DMS153 treated with DMSO at 0.1 percent for 48 hours (cell line): ENCODE results near the gene CACNA1B.
"Not testable (repeated sequence)": the region's sequence is repeated elsewhere in the genome, so short reads cannot be mapped to it uniquely, and the experiment has no call there.

Source experiments
- DNase-seq: peaks from one replicate; lab custom pipeline; 2025; ENCODE audit not compliant: unreplicated experiment; lab: John Stamatoyannopoulos, UW

The CACNA1B gene

DNA sequence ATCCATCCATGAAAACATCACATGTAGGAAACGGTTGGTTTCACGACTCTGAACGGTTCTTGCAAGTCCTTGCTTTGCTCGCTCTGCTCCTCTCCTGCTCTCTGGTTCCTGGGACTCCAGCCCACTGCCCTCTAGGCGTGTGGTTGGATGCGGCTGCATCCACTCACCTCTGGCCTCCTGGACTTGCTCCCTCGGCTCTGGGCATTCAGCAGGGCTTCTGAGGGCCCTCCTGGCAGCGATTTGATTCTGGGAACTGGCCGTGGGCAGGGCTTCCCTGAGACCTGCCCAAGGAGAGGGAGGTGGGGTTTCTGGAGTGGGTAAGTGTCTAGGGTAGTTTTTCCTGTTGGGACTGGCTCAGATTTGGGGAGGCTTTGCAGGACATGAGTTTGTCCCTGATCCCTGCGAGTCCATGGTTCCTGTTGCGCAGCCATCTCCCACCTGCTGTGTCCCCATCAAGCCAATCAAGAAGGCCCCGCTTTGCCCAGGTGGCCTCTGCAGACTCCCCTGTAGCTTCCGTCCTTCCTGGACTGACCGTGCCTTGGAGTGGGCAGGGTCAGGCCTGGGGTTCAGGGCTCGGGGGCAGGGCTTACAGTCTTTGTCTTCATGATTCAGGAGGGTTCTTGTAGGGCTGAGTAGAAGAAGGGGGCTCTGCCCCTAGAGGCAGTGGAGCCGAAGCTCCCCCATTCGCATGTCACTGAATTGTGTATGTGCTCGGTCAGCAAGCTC is 192.3 kb downstream of the CACNA1B start:
- no peak for DNase-seq

- DNase-seq: no peak
Observed at GRCh38 chr9:138070815-138071214, 193.2 kb downstream of the CACNA1B start.

- DNase-seq: no peak
Observed at GRCh38 chr9:138071292-138071691, 193.7 kb downstream of the CACNA1B start.

DNA sequence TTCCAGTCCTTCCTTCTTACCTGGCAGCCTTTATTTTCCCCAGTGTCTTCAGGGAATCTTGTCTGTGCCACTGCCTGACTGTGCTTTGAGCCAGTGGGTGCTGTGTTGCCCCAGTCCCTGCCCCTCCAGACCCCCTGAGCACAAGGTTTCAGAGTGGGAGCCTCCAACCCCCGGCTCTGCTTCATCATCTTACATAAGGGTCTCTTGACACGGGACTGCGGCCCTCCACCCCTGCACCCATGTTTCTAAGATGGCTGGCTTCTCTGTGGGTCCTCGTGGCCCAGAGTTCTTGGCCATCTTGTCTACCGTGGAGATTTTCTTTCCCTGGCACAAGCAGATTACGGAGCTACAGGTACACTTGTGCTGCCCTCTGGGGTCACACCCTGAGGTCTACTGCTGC is 194.1 kb downstream of the CACNA1B start:
- DNase-seq: no peak

- DNase-seq: no peak
Observed at GRCh38 chr9:138072161-138072842, 194.7 kb downstream of the CACNA1B start.

DNA sequence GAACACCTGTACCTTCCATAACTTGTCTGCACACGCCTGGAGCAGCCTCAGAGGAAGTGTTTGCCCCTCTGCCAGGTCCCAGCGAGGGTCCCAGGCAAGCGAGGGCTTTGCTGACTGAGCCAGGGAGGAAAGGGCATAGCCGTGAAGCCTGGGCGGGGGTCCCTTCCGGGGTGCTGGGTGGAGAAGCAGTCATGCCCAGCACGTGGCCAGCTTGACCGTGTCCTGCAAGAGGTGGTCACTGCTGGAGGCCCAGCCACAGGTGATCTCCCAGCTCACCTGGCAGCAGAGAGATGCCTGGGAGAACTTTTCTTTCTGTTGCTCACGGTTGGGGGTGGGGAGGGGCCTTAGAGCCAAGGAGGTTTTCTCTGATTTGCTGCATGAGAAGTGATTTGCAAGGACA is 195.3 kb downstream of the CACNA1B start:
- no peak for DNase-seq

- DNase-seq: no peak
Observed at GRCh38 chr9:138073408-138073807, 195.8 kb downstream of the CACNA1B start.

DNA sequence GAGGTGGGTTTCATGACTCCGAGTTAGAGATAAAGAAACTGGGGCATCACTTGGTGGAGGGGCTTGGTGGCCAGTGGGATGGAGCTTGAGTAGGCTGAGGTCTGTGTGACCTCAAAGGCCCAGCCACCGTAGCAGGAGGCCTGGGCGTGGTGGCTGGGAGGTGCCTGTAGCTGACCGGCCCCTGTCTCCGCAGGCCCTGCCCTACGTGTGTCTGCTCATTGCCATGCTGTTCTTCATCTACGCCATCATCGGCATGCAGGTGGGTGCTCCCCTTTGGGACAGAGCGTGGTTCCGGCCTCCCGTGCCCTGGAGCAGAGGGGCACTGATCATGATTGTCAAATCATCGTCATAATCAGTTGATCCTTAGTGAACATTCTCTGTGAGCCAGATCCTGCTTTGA is 196.2 kb downstream of the CACNA1B start:
- no peak for DNase-seq

DNA sequence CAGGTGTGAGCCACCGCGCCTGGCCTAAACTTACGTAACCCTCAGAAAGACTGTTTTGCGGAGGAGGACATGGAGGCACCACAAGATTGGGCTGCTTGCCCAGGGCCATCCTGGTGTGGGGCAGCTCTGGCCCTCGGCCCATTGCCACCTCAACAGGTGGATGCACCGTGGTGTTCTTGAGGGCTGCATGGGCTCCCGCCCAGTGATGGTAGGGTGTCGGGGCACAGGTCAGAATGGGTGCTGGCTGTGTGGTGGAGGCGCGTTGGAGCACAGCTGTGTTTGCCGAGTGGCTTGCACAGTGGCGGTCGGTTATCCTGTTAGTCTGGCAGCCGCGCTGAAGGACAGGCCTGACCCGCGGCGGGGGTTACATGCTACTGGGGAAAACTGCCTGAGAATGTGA is 196.9 kb downstream of the CACNA1B start:
- DNase-seq: no peak

DNA sequence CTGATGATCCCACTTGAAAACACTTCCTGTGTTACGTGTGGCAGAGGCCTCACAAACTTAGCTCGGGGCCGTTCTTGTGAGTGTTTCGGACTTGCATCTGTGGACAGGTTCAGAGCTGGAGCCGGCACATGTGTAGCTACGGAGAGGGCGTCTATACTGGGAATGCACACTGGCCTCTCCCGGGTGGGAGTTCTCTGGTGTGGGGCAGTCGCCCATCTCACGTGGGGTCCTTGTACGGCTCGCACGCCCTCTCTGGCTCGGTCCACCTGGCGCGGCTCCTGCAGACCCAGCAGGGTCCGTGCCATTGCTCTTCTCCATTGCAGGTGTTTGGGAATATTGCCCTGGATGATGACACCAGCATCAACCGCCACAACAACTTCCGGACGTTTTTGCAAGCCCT is 197.9 kb downstream of the CACNA1B start:
- no peak for DNase-seq

DNA sequence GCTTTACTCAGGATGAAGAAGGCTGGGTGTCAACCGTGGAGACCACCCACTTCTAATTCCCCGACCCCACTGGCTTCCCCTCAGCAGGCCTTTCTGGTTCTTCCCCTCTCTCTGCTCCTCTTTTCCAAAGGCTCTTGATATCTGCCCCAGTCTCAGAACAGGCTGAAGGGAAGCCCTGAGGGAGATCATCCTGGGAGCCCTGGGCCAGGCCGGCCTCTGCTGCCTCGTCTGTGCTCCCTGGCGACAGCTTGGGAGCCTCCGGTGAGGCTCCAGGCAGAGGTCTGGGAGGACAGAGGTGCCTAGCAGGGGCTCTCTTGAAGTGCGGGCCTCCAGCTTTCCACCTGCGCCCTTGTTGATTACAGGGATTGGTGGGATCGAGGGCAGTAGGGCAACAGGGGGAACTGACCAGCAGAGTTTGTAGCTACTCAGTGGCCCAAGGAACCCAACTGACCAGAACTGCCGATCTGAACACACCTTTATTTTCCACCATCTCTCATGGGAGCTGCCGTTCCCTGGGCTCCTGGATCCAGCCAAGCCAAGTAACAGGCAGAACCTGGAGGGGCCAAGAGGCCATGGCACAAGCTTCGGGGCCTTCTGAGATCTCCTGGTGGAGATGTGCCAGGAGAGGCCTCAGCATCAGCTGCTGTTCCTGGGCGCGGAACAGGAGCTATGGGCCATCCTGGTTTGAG is 198.5 kb downstream of the CACNA1B start:
- no peak for DNase-seq

GRCh38 chr9:138076650-138077009 is 199.0 kb downstream of the CACNA1B start:
- DNase-seq: no peak

- no peak for DNase-seq
Observed at GRCh38 chr9:138077126-138077525, 199.5 kb downstream of the CACNA1B start.

DNA sequence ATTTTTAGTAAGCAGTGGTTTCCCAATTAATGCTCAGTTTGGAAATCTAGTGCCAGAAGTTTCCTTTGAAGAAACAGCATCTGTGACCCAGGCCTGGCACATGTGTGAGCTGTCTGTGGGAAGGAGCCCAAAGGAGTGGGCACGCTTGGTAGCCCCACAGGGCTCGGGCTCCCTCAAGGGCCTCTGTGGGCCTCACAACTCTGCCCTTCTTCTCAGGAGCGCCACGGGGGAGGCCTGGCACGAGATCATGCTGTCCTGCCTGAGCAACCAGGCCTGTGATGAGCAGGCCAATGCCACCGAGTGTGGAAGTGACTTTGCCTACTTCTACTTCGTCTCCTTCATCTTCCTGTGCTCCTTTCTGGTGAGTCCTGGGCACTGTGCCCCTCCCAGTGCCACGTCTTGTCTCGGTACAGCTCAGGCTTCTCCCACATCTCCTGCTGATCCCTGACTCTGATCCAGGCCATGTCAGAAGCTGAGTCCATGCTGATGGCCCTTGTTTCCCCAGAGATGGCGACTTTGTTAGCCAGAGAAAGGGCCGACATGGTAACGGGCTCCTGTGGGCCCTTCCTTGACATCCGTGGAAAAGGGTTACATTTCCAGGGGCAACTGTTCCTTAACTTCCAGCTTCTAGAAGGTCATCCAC is 200.4 kb downstream of the CACNA1B start:
- no peak for DNase-seq

GRCh38 chr9:138078846-138079245 is 201.3 kb downstream of the CACNA1B start:
- DNase-seq: no peak

DNA sequence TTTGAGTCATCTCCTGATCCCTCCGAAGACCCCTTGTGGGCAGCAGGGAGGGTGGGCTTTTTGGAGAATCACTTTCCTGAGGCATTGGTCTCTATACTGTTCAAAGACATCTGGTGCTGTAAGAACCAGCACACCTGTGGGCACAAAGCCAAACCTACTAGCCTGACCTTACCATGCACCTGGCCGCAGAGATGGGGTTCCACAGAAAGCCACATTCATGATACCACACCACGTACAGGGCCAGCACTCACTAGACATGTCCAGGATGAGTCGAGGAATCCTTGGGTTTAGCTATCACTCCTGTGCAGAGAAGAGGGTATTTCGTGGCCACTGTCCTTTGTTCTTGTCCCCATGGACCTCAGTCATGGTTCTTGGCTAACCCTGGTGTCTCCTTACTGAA is 203.4 kb downstream of the CACNA1B start:
- no peak for DNase-seq

GRCh38 chr9:138082918-138083636 is 205.5 kb downstream of the CACNA1B start:
- DNase-seq: no peak

- DNase-seq: no peak
Observed at GRCh38 chr9:138083873-138084272, 206.3 kb downstream of the CACNA1B start.

- no peak for DNase-seq
Observed at GRCh38 chr9:138085568-138085967, 208.0 kb downstream of the CACNA1B start.

- DNase-seq: not testable (repeated sequence)
Observed at GRCh38 chr9:138092057-138092456, 214.5 kb downstream of the CACNA1B start.

GRCh38 chr9:138094028-138094427 is 216.4 kb downstream of the CACNA1B start:
- no peak for DNase-seq
